OCI-M2 (cell line): ENCODE measurements around the gene AUTS2.

Source experiments
- DNase-seq: peaks from one replicate; lab custom pipeline; 2025; ENCODE audit not compliant: unreplicated experiment; lab: John Stamatoyannopoulos, UW

The AUTS2 gene

GRCh38 chr7:70215491-70215890, 617.2 kb downstream of the AUTS2 start:
- DNase-seq, result no peak

DNA sequence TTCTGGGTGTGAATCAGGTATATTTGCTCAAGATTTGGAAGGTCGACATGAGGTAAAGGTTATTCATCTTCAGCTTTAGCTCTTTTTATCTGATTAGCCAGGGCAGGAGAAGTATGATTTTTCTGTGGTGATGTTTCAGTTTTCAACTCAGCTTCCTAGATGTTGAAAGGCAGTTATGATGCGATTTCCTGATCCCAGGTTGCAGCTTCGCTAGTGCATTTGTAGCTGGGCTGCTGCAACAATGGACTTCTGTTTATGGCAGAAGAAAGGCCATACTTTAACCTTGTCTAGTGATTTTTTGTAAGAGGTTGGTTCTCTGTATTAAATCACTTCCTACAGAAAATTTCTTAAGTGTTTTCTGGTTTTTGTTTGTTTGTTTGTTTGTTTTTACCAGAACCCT, 619.3 kb downstream of the AUTS2 start:
- DNase-seq, result no peak

DNA sequence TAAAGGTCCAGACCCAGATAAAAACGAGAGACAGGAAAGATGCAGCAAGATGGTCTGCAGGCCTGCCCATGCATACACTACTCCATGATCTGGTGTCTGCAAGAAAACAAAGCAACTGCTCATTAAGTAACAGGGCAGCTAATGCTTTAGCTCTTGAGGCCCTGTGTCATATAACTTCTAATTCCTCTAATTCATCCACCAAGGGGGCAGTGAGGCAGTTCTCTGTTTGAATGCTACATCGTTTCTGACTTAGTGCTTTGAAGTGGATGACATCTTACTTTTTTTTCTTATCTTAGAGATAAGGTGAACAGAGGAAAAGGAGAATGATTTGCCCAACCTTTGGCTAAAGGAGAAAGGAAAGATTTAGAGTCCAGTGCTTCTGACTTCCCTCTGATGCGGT, 619.7 kb downstream of the AUTS2 start:
- DNase-seq, result no peak

DNA sequence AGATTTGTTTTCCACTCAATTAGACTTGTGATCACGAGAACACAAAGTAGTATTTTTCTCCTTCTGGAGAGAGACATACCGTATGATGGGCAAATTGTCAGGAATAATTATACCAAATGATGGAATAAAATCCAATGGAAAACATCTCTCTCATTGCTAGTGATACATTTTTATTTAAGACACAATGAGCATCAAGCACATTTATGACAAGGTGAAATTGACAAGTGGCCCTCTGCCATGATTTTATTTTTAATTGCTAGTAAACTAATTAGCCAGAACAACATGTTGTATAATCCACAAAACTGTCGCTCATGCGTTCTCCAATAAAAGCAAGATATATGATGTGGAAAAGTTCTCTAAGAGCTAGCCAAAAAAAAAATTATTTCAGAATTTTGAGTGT, 620.8 kb downstream of the AUTS2 start:
- no peak for DNase-seq

DNA sequence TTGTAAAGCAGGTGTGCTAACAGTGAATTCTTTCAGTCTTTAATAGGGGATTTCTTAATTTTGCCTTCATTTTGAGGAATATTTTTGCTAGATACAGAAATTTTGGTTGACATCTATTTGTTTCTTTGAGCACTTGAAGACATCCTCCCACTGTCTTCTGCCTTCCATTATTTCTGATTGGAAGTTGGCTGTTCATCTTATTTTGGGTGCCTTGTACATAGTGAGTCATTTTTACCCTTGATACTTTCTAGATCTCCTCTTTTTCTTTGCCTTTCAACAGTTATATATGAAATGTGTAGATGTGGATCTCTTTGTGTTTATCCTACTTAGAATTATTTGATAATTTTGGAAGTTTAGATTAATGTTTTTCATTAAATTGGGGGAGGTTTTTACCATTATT, 631.0 kb downstream of the AUTS2 start:
- DNase-seq, result no peak

- DNase-seq, result no peak
These were observed 632.5 kb downstream of the AUTS2 start for GRCh38 chr7:70230761-70231160.

- no peak for DNase-seq
These were observed 635.5 kb downstream of the AUTS2 start for GRCh38 chr7:70233776-70234175.

- DNase-seq, result no peak
These were observed 639.0 kb downstream of the AUTS2 start for GRCh38 chr7:70237256-70237655.

GRCh38 chr7:70237831-70238575, 639.7 kb downstream of the AUTS2 start:
- no peak for DNase-seq

DNA sequence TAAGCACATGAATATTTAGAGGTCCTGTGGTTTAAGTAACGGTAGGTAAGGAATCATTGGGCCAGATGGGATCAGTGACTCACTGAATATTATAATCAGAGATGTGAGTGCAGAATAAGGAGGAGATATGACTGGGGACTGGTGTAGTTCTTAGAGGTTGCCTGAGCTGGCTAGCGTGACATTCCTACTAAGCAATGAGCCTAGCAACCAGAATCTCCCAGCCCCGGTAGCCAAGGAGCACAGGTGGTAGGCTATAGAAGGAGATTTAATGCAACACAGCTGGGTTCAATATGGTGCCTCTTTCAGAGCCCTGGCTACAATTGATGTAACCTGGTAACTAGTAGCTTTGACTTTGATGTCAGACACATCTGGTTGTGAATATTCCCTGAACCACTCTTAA, 641.6 kb downstream of the AUTS2 start:
- DNase-seq, result no peak

GRCh38 chr7:70240873-70241272, 642.6 kb downstream of the AUTS2 start:
- no peak for DNase-seq

DNA sequence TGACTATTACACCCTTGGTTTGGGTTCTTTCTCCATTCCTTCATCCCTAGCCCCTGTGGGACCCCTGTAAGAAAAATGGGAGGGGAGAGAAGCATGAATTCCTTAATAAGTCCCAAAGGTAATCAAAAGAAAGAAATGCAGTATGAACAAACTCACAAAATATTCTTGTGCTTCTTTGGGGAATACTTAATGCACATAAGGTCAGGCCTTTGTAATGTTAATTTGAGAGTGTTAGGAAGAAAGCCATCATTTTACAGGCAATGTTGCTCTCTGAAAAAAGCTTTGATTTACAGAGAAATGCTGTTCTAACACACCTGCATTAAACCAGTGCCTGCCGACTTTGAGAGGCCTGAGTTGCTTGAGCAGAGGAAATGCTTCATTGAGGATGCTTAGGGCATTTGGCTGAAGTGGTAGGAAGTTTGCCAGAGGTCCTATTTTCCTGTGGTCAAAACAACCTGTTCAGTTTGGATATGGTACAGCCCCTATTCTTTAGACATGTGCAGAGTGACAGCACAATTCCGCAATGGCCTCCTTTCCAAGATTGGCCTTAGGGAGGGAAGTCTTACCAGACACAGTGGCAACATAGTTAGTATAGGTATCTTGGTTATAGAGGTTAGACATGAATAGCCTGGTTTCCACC, 643.4 kb downstream of the AUTS2 start:
- no peak for DNase-seq

DNA sequence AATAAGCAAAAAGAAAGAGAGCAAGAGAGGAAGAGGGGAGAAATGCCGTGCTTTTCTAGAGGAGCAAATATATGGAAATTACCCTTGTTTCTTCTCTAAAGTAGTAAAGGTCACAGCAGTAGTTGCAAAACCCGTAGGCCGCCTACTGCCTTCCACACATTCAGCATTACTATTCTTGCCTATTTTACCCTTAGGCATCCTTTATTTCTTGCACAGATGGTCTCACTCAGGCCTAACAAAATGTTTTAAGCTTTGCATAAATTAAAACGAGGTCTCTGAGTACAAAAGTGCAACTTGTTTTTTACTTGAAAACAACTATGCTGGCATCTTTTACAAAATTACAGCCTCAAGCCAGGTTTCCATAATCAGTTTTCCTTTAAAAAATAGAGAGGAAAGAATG, 644.6 kb downstream of the AUTS2 start:
- no peak for DNase-seq

DNA sequence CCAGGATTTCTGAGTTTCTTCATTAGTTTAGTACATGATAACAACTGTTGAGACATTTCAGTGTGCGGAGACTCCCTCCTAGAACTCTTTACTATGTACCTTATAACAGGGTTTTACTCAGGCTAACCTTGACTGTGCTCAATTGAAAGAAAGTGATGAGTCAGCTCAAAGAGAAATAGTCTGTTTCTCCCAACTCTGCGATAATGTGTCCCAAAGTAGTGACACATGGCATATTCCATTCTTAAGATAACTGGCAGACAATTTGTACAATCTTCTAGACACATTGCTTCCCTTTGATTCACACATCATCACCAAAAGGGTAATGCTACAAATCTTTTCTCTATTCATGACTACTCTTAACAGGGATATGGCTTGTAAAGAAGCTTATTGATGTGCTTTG, 645.2 kb downstream of the AUTS2 start:
- no peak for DNase-seq

DNA sequence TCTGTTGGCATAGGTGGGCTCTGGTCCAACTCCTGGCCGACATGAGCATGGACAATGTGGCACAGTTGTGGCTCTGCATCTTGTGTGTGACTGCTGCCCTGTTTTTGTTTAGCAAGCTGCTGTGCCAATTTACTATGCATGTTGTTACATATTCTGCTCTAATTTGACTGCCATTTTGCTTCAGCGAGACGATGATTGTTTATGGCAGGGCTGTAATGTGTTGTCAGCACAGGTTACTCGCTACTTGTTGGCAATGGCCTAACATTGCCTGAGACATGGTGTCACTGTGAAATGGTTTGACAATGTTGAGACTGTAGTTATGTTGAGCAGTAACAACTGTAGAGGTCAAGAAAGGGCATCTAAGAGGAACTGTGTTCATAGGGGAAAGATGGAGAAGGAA, 659.6 kb downstream of the AUTS2 start:
- DNase-seq, result no peak

- DNase-seq, result no peak
These were observed 661.2 kb downstream of the AUTS2 start for GRCh38 chr7:70259502-70259901.

DNA sequence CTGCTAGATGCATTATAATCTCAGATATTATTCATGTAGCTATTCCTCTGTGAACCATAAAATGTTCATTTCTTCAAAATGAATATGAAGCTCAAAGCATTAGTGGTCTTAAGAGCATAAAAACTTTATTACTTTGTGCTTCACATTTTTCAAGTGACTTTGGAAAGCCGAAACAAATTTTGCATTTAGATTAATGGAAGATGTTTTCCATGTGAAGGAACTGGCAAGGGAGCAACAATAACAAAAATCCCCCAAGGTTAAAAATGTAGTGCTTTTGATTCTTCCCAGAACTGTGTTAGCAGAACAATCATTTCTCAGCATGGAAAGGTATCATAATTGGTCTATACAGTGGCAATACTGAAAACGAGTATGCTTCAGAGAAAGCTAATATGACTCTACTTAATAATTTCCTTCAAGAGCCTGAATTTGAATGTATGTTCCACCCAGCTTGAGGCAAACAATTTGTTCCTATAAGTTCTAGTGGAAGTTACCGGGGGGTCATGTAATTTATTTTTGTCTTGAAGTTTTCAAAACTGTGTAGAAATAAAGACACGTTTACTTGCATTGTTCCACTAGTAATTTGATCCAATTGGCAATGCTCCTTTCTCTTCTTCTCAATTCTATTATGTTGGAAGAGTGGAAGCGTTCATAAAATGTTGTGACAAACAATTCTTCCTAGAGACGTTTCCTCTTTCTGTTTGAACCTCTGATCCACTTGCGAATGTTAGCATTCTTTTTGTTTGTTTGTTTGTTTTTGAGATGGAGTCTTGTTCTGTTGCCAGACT, 665.4 kb downstream of the AUTS2 start:
- DNase-seq, result no peak

DNA sequence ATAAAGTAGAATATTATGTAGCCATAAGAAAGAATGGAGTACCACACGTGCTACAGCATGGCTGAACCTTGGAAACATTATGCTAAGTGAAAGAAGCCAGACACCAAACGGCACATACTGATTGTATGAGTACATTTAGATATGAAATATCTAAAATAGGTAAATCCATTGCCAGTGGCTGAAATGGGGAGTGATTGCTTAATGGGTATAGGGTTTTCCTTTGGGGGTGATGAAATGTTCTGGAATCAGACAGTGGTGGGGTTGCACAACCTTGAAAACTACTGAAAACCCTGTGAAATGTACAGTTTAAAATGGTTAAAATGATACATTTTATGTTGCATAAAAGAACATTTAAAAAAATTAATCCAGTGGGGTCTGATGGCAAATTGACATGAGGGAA, 667.9 kb downstream of the AUTS2 start:
- no peak for DNase-seq

DNA sequence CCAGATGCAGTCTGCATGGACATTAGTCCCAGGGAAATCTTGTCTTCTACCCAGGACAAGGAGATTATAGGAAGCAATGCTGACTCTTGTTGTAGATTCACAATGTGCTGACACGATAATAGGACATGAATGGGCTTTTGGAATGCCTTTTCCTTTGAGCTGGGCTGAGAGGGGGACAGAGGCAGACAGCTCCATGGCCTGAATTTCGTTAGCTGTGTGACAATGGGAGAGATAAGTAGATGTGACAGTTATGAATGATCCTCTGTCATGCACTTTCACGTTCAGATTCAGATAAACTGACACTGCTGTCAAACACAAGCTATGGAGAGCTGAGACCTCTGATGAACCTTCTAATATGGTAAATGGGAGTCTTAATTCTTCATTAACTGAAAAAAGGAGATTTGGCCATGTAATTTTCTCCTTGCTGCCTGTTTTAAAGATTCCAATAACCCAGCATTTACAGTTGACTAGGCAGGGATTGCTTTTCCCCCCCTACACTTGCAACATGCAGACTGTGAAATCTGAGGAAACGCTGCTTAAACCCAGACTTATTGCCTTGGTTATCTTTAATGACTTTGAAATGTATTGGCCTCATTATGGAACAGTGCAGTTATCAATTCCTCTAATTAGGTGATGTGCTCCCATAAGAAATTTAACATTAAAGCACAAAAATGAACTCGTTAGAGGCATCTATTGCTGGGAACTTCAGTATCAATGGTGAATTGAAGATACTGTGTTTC, 669.3 kb downstream of the AUTS2 start:
- DNase-seq, result no peak

GRCh38 chr7:70268179-70268578, 669.9 kb downstream of the AUTS2 start:
- no peak for DNase-seq

DNA sequence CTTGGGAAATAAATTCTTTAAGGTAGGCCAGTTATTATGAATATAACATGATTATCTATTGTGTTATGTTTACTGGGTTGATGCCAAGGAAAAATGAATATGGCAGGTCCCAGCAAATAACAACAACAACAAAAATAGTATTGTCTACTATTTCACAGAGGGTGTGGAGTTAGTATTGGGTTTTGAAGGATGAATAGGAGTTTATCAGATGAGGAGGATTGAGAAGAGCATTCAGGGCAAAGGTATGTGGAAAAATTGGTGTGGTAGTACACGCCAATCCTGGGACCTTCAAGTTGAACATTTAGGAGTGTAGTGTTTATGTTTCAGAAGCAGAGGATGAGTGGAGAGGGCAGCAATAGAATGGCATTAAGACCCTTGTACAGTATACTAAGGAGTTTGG, 671.9 kb downstream of the AUTS2 start:
- no peak for DNase-seq
